ENCODE results near the gene RFK. TPM values are rescaled to one million over a fixed set of nuclear protein-coding genes. Genes with fewer than 3 reads are reported as not detected.

Gene RFK
- total and polyA plus RNA-seq, 9 of the 15 experiments (the other 6 are each of a cell fraction or from before 2014, with no cell fraction given), result 3.8 to 51.1 (median 14.8) TPM

DNA sequence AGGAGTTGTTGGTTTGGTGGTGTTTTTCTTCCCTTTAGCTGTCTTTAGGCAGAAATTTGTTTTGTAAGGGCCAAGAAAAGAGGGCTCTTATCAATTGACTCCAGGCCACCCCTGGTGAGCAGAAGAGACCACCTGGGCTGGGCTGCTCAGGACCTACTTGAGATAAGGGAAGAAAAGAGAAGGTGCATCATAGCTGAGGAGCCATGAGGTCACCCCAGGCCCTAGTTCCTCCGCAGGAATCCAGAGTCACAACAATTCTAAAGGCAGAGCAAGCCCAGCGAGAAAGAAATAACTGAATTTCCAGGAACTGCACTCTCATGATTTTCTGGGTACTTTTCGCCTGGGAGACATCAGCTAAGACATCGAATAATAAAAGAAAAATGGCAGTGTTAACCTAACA lies 34.9 kb downstream of the RFK start (continued):
- TF ChIP-seq ZNF384 (IDR thresholded peaks at IDR 0.05; ENCODE audit: low read depth, low read length) (no peak), BCOR (IDR thresholded peaks at IDR 0.05) (0 out of 2 replicates have a peak, but pooled peaks have one; percentile 31), ZNF239 (CRISPR knock-in tag; IDR thresholded peaks at IDR 0.05) (no peak), ZFP36 (IDR thresholded peaks at IDR 0.05; ENCODE audit: low read depth, low read length, partially characterized antibody) (no peak), SREBF2 (CRISPR knock-in tag; IDR thresholded peaks at IDR 0.05) (no peak), POLR2G (IDR thresholded peaks at IDR 0.05; ENCODE audit: low read depth, low read length) (no peak), CSDE1 (IDR thresholded peaks at IDR 0.05) (no peak), ZNF124 (CRISPR knock-in tag; IDR thresholded peaks at IDR 0.05) (no peak), SMAD3 (CRISPR knock-in tag; conservative IDR thresholded peaks at IDR 0.05) (no peak), TSC22D4 (tag; IDR thresholded peaks at IDR 0.05) (no peak), VEZF1 (CRISPR knock-in tag; IDR thresholded peaks at IDR 0.05) (no peak), BDP1 (IDR thresholded peaks at IDR 0.05; ENCODE audit: insufficient read depth, insufficient read length) (no peak), FOXK1 (CRISPR knock-in tag; IDR thresholded peaks at IDR 0.05; ENCODE audit: borderline replicate concordance) (no peak), RHOXF2B (CRISPR knock-in tag; conservative IDR thresholded peaks at IDR 0.05) (no peak), ZNF764 (CRISPR knock-in tag; IDR thresholded peaks at IDR 0.05; ENCODE audit: low read depth) (no peak), SMARCA5 (IDR thresholded peaks at IDR 0.05) (no peak), ZNF695 (CRISPR knock-in tag; IDR thresholded peaks at IDR 0.05) (no peak), E2F1 (CRISPR knock-in tag; IDR thresholded peaks at IDR 0.05) (no peak), FOSL1 (tag; conservative IDR thresholded peaks at IDR 0.05) (peak; percentile 64), RFX1 (IDR thresholded peaks at IDR 0.05) (no peak), ZNF699 (CRISPR knock-in tag; IDR thresholded peaks at IDR 0.05; ENCODE audit: insufficient replicate concordance) (no peak)
- TF ChIP-seq, protein P1, sequence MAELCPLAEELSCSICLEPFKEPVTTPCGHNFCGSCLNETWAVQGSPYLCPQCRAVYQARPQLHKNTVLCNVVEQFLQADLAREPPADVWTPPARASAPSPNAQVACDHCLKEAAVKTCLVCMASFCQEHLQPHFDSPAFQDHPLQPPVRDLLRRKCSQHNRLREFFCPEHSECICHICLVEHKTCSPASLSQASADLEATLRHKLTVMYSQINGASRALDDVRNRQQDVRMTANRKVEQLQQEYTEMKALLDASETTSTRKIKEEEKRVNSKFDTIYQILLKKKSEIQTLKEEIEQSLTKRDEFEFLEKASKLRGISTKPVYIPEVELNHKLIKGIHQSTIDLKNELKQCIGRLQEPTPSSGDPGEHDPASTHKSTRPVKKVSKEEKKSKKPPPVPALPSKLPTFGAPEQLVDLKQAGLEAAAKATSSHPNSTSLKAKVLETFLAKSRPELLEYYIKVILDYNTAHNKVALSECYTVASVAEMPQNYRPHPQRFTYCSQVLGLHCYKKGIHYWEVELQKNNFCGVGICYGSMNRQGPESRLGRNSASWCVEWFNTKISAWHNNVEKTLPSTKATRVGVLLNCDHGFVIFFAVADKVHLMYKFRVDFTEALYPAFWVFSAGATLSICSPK (IDR thresholded peaks at IDR 0.05; ENCODE audit: borderline replicate concordance), result no peak
- TF ChIP-seq, protein P2, sequence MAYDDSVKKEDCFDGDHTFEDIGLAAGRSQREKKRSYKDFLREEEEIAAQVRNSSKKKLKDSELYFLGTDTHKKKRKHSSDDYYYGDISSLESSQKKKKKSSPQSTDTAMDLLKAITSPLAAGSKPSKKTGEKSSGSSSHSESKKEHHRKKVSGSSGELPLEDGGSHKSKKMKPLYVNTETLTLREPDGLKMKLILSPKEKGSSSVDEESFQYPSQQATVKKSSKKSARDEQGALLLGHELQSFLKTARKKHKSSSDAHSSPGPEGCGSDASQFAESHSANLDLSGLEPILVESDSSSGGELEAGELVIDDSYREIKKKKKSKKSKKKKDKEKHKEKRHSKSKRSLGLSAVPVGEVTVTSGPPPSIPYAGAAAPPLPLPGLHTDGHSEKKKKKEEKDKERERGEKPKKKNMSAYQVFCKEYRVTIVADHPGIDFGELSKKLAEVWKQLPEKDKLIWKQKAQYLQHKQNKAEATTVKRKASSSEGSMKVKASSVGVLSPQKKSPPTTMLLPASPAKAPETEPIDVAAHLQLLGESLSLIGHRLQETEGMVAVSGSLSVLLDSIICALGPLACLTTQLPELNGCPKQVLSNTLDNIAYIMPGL (CRISPR knock-in tag; IDR thresholded peaks at IDR 0.05), result no peak
